Fibroblast of the aortic adventitia (primary cell): Measurements from ENCODE around the gene NEU1. TPM values are rescaled to one million over a fixed set of nuclear protein-coding genes. Genes with fewer than 3 reads are reported as not detected.
A peak's percentile ranks its signal among the peaks of the same experiment; 100 is the strongest.
"Not testable (repeated sequence)": the region's sequence is repeated elsewhere in the genome, so short reads cannot be mapped to it uniquely, and the experiment has no call there.

Experiments
- DNase-seq: peaks from one replicate; pipeline ENCODE4 v3.0.0-alpha.2; 2010; ENCODE audit warnings: low read depth
- H3K4me3 ChIP-seq: 2 replicates; pipeline ENCODE4 v1.5.1; 2011; ENCODE audit warnings: low read depth, mild to moderate bottlenecking, control low read depth, low read length, moderate library complexity
- total RNA-seq: library from RNA; depleted of rRNA; stranded (reverse); fragments of >200 nt; gene quantifications from 2 replicates; pipeline ENCODE4 v1.2.3, GENCODE V29; 2012; ENCODE audit warnings: low replicate concordance
- TF ChIP-seq, protein P1 (sequence below): IDR thresholded peaks from 2 replicates; pipeline ENCODE4 v1.5.1; 2011; ENCODE audit warnings: mild to moderate bottlenecking, low read length, control low read depth, inconsistent platforms; ENCODE audit not compliant: insufficient read depth

The NEU1 gene
- total RNA-seq, 1 donor: 35.8 TPM

DNA sequence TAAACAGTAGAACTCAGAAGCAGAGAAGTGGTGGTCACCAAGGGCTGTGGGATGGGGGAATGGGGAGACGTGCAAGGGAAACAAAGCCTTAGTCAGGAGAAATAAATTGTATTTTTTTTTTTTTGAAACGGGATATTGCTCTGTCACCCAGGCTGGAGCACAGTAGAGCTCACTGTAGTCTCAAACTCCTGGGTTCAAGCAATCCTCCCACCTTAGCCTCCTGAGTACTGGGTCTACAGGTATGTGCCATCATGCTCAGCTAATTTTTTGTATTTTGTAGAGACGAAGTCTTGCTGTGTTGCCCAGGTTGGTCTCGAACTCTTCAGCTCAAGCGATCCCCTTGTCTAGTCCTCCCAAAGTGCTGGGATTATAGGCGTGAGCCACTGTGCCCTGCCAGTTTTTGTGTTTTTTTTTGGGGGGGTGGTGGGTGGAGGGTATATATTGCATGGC lies 31.7 kb downstream of the NEU1 start:
- TF ChIP-seq, protein P1, sequence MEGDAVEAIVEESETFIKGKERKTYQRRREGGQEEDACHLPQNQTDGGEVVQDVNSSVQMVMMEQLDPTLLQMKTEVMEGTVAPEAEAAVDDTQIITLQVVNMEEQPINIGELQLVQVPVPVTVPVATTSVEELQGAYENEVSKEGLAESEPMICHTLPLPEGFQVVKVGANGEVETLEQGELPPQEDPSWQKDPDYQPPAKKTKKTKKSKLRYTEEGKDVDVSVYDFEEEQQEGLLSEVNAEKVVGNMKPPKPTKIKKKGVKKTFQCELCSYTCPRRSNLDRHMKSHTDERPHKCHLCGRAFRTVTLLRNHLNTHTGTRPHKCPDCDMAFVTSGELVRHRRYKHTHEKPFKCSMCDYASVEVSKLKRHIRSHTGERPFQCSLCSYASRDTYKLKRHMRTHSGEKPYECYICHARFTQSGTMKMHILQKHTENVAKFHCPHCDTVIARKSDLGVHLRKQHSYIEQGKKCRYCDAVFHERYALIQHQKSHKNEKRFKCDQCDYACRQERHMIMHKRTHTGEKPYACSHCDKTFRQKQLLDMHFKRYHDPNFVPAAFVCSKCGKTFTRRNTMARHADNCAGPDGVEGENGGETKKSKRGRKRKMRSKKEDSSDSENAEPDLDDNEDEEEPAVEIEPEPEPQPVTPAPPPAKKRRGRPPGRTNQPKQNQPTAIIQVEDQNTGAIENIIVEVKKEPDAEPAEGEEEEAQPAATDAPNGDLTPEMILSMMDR: no peak
- H3K4me3 ChIP-seq: peak overlapping the region; percentile 85
- DNase-seq: no peak

GRCh38 chr6:31829633-31830283 lies 32.9 kb downstream of the NEU1 start:
- peak; percentile 75 for DNase-seq
- TF ChIP-seq, protein P1: peak; percentile 31

GRCh38 chr6:31827286-31828079 lies 35.1 kb downstream of the NEU1 start, which contains the start of gene HSPA1B:
Gene HSPA1B, plus strand, starts transcription at chr6:31827738. Its CDS starts 213 bp downstream, at chr6:31827951.
- TF ChIP-seq, protein P1: no peak
- peak; percentile 100 for DNase-seq
- peak within 1 kb of the TSS; percentile 87 for H3K4me3 ChIP-seq

More at GRCh38 chr6:31829633-31830283, 32.9 kb downstream of the NEU1 start:
- peak overlapping the region; percentile 85 for H3K4me3 ChIP-seq

DNA sequence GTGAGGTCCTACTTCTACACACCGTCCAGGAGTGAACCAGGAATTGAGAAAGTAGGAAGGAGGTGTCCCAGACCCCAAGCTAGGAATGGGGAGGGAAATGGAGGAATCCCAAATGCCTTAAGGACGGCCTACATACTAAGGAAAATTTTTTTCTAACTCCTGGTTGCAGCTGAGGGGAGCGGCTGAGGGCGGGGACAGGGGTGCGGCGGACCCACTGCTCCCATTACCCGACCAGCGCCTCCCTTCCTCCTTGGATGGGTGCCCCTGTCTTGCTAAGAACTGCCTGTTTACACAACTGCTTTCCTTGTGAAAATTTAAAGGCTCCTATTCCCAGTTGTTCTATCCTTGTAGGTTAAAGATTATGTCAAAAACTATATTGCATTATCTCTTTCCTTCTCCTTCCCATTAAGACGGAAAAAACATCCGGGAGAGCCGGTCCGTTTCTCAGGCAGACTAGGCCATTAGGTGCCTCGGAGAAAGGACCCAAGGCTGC lies 35.8 kb downstream of the NEU1 start:
- peak overlapping the region; percentile 69 for H3K4me3 ChIP-seq
- TF ChIP-seq, protein P1: no peak
- peak; percentile 96 for DNase-seq

GRCh38 chr6:31825553-31825952 lies 37.1 kb downstream of the NEU1 start:
- no peak for DNase-seq
- no peak overlapping the region for H3K4me3 ChIP-seq
- TF ChIP-seq, protein P1: no peak

DNA sequence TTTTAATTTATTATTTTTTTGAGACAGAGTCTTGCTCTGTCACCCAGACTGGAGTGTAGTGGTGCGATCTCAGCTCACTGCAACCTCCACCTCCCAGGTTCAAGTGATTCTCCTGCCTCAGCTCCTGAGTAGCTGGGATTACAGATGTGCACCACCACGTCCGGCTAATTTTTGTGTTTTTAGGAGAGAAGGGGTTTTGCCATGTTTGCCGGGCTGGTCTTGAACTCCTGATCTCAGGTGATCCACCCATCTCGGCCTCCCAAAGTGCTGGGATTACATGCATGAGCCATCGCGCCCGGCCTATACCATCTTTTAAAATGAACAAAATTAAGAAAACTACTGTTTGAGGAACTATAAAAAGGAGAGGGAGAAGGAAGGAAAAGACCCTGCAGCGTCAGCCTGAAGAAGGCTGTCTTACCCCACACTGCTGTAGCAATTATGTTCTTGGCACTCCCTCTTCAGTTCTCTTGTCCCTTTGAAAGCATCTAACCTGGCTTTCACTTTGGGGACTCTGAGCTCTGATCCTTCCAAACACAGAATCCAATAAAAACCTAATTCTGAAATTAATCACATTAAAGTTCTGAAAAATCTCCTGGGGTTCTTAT lies 38.9 kb downstream of the NEU1 start:
- DNase-seq: not testable (repeated sequence)

More for the DNA sequence above, 38.9 kb downstream of the NEU1 start:
- H3K4me3 ChIP-seq: not testable (repeated sequence)
